22Rv1 (cell line): Measurements from ENCODE around the gene APOM.

Experiments
- H3K27ac ChIP-seq: fragments of 450-650 bp; 2 replicates; pipeline ENCODE4 v1.5.1; 2017
- ZFX ChIP-seq: fragments of 450-650 bp; IDR thresholded peaks from 2 replicates; pipeline ENCODE4 v1.6.1; 2017; ENCODE audit warnings: antibody characterized with exemption, borderline replicate concordance
- TF ChIP-seq, protein P1 (sequence below): fragments of 450-650 bp; IDR thresholded peaks from 2 replicates; pipeline ENCODE4 v1.5.1; 2017; ENCODE audit warnings: mild to moderate bottlenecking

APOM gene

DNA sequence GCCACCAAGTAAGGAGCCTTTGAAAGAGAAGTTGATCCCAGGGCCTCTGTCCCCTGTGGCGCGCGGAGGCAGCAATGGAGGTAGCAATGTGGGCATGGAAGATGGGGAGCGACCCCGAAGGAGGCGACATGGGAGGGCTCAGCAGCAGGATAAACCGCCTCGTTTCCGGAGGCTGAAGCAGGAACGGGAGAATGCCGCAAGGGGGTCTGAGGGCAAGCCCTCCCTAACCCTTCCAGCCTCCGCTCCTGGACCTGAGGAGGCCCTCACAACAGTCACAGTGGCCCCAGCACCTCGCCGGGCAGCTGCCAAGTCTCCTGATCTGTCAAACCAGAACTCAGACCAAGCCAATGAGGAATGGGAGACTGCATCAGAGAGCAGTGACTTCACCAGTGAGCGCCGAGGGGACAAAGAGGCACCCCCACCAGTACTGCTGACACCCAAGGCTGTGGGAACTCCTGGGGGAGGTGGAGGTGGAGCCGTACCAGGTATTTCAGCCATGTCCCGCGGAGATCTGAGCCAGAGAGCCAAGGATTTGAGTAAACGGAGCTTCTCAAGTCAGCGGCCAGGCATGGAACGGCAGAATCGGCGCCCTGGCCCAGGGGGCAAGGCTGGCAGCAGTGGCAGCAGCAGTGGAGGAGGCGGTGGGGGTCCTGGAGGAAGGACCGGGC is 23.3 kb upstream of the APOM start:
- H3K27ac ChIP-seq: peak overlapping the region; percentile 8; the same call in 1 of the 2 replicates
- TF ChIP-seq, protein P1, sequence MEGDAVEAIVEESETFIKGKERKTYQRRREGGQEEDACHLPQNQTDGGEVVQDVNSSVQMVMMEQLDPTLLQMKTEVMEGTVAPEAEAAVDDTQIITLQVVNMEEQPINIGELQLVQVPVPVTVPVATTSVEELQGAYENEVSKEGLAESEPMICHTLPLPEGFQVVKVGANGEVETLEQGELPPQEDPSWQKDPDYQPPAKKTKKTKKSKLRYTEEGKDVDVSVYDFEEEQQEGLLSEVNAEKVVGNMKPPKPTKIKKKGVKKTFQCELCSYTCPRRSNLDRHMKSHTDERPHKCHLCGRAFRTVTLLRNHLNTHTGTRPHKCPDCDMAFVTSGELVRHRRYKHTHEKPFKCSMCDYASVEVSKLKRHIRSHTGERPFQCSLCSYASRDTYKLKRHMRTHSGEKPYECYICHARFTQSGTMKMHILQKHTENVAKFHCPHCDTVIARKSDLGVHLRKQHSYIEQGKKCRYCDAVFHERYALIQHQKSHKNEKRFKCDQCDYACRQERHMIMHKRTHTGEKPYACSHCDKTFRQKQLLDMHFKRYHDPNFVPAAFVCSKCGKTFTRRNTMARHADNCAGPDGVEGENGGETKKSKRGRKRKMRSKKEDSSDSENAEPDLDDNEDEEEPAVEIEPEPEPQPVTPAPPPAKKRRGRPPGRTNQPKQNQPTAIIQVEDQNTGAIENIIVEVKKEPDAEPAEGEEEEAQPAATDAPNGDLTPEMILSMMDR: no peak
- TF ChIP-seq ZFX: no peak

- TF ChIP-seq, protein P1: no peak
- TF ChIP-seq ZFX: no peak
- H3K27ac ChIP-seq: peak overlapping the region; percentile 8; the same call in 1 of the 2 replicates
These were observed 22.2 kb upstream of the APOM start for GRCh38 chr6:31633447-31633846.

DNA sequence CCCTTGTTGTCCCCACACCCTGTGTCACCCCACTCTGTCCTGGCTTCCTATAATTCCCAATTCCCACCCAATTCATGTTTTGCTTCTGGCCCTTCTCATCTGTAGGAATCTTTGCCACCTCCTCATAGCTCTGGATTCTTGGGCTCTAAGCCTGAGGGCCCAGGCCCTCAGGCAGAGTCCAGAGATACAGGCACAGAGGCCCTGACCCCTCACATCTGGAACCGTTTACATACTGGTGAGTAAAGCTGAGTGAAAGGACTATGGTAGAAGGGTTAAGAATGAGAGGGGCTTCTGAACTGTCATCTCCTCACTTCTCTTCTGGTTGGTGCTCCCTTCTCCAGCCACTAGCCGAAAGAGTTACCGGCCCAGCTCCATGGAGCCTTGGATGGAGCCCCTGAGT is 21.6 kb upstream of the APOM start:
- TF ChIP-seq ZFX: no peak
- TF ChIP-seq, protein P1: no peak
- H3K27ac ChIP-seq: peak overlapping the region; percentile 1; the same call in 1 of the 2 replicates

DNA sequence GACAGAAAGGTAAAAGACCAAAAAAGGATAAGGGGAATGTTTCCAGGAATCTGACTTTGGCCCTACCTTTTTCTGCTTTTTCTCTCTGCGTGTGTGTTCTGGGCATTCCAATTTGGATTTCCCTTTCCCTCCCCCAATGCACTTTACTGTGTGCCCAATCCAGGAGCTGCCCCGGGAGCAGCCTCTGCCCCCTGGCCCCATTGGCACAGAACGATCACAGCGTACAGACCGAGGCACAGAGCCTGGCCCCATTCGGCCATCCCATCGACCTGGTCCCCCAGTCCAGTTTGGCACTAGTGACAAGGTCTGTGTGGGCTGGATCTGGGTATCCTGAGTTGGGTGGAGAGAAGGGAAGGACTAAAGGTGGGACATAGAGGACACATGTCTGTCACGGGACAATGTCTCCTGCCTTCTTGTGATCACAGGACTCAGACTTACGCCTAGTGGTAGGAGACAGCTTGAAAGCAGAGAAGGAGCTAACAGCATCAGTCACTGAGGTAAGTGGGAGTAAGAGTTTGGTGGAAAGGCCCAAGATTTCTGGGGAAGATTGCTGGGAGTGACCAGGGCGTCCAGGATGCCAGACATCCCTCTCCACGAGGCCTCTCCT is 20.6 kb upstream of the APOM start:
- peak overlapping the region; percentile 27; the same call in 1 of the 2 replicates for H3K27ac ChIP-seq
- TF ChIP-seq, protein P1: no peak
- no peak for TF ChIP-seq ZFX

DNA sequence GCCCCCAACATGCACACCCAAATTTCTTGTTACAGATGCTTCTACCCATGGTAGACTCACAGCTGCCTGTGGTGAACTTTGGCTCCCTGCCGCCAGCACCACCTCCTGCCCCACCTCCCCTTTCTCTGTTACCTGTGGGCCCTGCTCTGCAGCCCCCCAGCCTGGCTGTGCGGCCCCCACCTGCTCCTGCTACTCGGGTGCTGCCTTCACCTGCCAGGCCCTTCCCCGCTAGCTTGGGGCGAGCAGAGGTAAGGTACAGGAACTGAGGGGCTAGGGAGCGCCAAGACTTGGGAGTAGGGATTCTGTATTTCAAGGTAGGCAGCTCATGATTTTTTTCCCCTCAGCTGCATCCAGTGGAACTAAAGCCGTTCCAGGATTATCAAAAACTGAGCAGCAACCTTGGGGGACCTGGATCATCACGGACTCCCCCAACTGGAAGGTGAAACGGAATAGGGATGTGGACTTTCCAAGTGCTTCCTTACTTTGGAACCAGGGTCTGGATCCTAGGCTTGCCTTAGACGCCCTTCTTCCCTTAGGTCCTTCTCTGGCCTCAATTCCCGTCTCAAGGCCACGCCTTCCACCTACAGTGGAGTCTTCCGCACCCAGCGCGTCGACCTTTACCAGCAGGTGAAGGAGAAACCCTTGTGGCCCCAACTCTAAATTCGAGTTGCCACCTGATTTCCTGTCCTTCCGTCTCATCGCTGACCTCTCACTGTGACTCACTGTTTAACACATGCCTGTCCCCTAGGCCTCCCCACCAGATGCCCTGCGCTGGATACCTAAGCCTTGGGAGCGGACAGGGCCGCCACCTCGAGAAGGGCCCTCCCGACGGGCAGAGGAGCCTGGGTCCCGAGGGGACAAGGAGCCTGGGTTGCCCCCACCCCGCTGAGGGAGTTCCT is 18.7 kb upstream of the APOM start:
- TF ChIP-seq ZFX: no peak
- TF ChIP-seq, protein P1: no peak
- peak overlapping the region; percentile 38 for H3K27ac ChIP-seq

DNA sequence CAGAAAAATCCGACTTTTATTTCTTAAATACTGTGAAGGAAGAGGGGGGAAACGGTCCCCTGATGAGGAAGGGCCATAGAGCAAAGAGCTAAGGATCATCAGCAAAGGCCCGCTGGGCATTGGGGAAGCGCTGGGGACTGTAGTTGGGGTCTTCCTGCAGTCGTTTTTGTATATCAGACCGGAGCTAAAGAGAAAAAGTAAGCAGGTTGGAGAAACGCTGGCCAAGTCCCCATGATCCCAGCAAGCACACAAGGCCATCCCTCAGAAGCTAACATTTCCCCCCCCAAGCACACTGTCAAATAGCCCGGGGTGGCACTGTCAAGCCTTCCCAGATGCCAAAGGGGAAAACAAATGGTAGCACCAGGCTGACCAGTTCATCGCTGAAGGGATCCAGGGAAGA is 16.7 kb upstream of the APOM start:
- peak overlapping the region; percentile 38 for H3K27ac ChIP-seq

More for the DNA sequence above, 16.7 kb upstream of the APOM start:
- TF ChIP-seq, protein P1: no peak
- no peak for TF ChIP-seq ZFX
